GM21423 (cell line): Measurements from ENCODE around the gene PIWIL1.

ENCODE experiments used
- ATAC-seq: cut with Tn5 transposase; IDR thresholded peaks from one replicate; pipeline ENCODE4 v1.9.1; 2021; ENCODE audit warnings: mild to moderate bottlenecking, moderate library complexity; ENCODE audit not compliant: unreplicated experiment

PIWIL1 gene

DNA sequence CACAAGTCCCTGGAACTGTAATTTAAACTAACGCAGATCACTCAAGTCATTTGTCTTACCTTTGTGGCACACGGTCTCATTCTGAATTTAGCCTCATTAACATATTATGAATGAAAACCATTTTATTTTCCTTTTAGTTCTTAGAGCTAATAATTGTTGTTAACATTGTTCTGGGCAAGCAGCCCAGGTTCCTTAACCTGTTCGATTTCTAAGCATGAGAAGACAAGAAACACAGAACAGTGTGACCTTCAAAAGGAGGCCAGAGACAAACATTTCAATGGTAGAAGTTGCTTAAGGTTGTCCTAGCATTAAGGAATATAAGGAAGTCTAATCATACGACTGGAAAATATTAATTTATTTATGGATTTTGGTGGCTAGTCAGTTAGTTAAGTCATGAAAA is 35.2 kb downstream of the PIWIL1 start:
- ATAC-seq, result no peak

DNA sequence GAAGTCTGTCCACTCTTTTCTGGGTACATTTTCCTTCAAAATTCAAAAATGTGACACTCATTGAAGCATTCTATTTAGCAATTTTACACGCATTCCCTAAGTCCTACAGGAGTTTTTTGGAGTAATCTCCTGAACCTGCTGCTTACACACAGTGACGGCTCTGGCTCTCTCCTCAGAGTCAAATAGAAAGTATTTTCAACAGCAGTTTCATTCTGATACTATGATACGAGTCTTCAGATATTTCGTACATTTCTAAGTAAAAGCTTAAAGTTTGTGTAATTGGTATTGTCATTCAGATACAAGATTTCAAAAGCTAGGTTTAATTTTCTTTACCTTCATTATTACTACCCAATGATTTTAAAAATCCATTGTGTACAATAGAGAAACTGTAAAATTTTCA is 36.4 kb downstream of the PIWIL1 start:
- ATAC-seq, result no peak

DNA sequence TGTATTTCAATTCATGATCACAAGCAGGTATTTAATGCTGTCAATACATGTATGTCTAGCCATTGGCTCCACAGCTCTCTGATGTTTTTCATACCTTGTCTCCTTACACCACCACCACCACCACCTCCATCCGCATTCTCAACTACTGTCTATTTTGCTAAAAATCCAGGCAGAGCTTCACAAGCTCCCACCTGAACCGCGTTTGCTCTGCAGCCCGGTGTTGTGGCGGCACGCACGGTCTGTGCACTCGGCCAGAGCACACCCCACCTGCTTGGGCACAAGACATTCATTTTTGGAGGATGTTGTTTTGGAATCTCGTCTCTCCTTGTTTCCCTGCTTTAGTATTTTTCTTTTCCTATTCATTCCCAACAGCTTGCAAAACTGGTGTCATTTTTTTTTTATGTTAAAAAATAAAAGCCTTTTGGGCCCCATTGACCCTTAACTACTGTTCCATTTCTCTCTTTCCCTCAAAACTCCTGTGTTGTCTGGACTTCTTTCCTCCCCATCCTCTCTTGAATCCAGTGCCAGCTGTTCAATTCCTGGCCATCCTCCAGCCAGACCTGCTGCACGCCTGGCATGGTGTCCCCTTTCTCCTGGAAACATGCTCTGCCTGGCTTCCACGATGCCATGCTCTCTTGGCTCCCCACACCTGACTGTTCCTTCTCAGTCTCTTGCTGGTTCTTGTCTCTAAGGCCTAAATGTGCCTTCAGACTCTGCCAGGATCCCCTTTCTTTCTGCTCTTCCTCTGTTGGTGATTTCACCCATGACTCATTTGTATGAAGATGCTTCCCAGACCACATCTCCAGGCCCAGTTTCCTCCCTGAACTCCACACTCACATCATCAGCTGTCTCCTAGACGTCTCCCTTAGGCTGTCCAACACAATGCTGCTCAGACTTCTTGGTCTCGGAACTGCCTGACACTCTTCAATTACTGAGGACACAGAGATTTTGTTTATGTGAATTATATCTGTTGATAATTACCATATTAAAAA is 37.9 kb downstream of the PIWIL1 start:
- no peak for ATAC-seq

DNA sequence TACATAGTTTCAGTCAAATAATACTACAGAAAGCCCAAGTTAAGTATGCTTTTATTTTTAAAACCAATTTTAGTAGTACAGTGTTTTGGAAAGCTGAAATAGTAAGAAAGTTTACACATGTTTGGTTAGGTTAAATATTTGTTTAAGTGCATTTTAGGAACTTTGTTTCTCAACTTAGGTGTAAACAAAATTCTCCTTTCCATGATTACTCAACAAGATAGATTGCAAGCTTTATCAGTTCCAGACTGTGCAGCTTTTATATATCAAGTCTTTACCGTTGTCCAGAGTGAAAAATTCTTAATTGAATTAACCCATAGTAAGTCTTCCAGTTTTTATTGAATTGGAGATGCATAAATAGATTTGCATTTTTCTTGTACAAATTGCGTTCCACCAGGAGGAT is 45.1 kb downstream of the PIWIL1 start:
- ATAC-seq, result no peak

DNA sequence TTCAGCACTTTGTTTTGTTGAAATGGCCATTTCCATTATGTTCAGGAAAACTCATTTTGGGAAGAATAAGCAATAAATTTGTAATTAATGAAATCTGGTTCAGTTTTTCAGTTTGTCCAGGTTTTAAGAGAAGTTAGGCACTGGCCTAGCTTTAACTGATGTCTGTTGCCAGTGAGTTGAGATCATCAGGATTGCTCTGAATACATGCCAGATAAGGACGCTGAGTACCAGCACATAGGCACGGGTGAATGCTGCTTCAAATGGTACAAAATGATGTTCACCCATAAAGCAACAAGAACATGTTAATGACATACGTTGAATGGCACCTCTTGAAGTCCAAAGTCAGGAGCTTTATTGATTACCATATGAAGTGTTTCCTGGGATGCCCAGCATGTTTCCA is 46.5 kb downstream of the PIWIL1 start:
- ATAC-seq, result no peak

DNA sequence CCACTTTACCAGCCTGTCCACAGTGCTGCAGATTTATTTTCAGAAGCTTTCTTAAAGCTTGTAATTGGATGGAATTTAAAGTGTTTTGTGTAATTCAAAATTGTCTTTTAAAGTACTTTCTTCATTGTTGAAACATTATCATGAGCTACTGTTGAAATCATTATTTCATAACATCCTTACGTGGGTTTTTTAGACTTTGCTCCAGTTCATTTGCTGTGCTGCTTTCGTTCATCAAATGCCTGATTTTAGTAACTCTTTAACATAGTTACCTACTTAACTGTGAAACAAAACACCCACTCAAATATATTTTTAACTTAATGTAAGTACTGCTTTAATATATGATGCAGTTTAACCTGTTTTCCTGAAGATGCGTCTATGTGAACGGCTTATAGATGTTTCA is 47.5 kb downstream of the PIWIL1 start:
- ATAC-seq, result no peak

DNA sequence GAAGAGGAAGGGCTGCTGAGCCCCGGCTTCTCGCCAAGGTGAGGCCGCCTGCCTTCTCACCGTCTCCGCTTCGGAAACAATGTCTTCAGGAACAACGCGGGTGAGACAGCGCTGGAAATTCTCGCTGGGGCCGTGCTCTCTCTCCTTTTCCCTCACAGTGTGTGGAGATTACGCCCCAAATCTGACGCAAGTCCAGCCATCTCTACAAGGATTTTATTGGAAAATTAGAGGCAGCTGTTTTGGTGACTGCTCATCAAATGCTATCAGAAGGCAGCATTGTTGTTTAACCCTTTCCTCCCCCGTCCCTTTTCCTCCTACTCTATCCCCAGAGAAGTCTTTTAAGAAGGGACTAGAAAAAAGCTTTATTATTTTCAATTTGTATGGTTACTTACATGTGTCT is 53.5 kb downstream of the PIWIL1 start:
- ATAC-seq, result no peak

DNA sequence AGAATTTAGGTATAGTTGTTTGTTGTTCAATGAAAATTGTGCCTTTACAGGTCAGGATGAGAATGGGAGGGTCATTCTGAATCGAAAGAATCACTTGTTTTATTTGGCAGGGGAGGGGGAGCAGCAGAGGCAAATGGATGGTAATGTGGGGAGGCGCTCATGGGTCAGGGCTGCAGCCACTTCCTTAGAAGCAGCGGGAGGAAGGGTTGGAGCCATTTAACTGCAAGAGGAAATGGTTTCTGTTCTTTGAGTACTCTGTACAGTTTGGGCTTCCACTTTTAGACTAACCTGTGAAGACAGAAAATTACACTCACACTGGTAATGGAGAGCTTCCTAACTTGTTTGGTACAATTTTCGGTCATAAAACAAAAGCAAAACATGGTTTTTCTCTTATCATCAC is 57.2 kb downstream of the PIWIL1 start:
- ATAC-seq, result no peak

DNA sequence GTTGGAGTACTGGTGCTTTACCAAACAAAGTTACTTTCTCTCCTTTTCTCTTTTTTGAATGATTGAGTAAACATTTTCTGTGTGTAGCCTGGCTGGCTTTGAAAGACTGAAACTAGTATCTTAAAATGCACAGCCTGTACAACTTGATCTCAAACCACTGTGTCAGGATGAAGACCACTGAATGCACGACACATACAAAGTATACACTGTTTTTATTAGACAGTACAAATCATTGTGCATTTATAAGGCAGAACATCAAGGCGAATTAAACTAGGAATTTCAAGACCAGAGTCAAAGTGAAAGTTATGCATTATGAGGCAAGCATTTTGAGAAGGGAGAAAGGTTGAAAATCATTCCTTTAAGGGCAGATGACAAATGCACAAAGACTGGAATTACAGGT is 59.0 kb downstream of the PIWIL1 start:
- no peak for ATAC-seq

DNA sequence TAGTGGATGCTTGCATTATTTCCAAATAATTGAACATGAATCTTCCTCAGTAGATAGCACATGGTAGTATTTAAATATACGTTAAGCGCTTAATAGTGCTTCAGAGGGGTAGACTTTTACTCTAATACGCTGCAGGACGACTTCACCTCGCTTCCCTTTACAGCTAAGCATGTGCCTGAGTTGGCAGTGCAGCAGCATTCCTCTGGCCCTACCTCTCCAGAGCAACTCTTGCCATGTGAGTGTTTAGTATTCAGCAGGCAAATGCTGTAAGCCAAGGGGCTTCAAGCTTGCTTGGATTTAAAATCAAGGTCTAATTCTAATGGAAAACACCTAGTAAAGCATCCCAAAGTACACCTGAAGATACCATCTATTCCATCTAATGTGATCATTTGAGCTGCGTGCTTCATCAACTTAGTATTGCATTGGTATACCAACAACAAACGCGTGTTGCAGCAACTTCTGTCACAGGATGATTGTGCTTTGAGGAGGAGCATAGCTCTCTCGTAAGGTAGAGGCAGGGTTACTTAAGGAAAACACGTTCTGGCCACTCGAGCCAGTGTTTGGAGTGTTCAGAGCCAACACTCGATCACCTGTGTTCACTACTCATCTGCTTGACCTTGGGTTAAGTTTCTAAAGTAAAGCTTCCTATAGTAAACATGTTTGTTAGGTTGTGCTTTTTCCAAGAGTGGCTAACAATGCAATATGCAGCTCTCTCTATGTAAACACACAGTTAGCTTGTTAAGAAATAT is 60.6 kb downstream of the PIWIL1 start:
- ATAC-seq, result no peak

DNA sequence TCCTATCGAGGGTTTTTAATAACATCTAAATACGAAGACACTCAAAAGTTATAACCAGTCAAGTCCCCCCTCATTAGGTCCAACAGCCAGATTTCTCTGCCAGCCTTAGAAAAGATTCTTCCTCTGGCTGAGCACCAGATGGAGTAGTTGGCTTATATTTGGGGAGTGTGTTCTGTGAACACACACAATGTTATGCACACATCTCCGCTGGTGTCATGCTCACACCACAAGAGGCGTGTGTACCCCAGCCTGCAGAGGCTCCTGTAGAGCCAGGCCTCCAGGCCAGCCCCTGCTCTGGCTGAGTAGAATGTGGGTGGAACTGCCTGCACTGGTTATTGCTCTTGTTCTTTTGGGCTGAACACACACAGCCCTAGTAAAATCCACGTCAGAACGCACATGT is 64.0 kb downstream of the PIWIL1 start:
- ATAC-seq, result no peak

DNA sequence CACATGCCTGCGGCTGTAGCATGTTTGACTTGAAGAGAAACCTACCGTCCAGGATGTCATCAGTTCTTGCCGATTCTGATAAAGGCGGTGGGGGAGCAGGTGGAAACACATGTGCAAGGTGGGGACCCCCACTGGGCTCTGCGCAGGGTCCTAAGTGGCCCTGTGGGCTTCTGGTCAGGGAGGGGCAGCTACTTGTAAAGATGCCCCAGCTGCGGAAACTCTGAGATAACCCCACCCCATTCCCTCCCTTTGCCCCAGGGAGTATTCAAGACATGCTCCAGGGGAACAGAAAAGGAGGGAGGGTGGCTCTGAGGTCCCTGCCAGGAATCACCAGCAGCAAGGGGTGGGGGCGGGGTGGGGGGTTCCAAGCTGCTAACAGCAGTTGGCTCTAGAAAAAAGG is 67.6 kb downstream of the PIWIL1 start:
- ATAC-seq, result no peak

DNA sequence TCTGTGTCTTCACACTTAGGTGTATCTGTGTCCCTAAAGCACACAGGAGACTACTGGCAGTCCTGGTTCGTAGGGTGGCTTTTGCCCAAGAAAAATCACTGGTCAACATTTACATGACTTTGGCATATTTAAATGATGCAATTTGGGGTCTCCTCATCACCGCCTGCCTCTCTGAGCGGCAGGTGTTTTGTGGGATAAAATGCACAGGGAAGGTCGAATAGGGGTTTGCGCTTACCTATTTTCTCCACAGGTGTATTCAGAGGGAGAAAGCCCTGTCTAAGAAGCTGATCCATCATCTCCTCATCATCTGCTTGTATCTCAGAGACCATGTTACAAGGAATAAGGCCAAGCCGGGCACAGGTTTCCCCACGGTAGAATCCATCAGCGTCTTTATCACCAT is 74.7 kb downstream of the PIWIL1 start:
- ATAC-seq, result no peak

DNA sequence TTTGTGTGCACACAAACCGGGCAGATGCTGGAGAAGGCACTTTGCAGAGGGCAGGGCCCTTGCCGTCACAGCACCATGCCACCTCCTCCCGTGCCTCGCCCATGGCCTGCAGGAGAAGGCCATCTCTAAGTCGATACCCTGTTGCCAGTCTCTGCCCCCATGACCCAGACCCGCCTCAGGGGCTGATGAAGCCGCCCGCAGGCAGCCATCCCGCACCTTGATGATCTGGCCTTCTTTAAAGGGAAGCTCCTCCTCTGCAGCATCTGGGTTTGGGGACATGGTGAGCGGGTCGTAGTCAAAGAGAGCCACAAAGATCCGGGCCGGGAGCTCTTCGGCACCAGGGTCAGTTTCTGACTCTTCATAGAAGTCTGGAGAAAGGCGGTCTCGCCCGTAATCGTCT is 76.2 kb downstream of the PIWIL1 start:
- ATAC-seq, result no peak

DNA sequence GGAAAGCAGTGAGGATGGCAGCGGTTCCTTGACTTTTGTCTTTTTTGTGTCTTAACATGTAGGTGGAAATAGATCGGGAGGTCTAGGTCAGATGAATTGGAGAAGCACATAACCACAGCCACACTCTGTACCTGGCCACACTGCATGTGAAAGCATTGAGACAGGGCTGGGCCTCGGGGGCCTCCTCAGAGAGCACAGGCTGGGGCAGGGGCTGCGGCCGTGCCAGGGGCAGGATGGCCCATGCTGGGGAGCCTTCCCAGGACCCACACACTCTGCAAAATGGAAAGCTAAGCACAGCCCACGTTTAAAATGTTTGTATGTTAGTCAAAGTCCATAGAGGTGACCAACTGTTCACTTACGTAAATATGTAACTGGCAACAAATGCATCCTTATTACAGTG is 76.7 kb downstream of the PIWIL1 start:
- no peak for ATAC-seq

DNA sequence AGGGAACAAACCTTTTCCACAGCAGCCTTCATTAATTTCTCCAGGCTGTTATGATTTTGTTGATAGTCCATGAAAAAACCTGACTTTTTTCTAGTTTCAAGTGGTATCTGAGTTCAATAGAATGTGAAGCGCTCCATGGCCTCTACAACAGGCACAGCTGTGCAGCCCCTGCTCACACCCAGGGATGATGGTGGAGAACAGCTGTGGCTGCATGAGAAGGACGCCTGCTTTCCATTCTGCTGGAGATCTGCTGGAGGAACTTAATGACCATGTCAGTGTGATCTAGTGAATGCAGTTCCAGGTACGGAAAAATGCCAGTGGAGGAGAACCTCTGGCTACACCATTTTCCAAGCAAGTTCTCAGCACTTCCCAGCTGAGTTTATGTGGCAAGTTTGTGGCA is 80.6 kb downstream of the PIWIL1 start:
- ATAC-seq, result no peak

DNA sequence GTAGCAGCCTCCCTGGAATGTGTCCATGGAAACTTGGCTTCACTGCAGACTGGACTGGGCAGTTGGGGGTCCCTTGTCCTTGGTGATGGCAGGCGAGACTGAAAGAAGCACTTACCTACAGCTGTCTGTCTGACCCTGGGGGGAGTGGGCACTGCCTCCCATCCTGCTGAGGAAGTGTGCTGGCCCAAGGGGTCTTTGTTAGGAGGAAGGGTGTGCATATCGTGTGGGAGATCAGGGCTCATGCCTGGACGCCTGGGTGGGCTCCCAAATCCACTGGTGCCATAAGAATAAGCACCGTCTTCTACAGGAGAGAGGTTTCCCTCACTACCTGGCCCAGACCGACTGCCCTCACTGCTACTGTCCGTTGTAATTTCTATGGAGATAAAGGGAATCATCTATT is 81.4 kb downstream of the PIWIL1 start:
- no peak for ATAC-seq

DNA sequence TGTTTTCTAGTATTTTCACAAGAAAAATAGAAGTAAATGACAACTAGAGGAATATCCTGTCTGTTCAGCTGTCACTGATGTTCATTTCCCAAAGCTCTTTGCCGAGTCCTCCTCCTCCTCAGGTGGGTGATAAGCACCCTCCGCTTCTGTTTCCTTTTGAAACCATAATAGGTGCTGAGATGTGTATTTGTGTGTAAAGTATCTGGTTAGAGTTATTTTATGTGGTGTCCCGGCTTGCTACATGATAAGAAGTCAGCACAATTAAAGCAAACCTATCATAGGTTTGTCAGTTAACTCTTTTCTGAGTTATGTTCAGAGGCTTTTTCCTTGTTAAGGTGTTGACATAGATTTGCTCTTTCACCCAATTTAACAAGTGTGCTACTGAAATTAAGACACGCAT is 82.4 kb downstream of the PIWIL1 start:
- ATAC-seq, result no peak

DNA sequence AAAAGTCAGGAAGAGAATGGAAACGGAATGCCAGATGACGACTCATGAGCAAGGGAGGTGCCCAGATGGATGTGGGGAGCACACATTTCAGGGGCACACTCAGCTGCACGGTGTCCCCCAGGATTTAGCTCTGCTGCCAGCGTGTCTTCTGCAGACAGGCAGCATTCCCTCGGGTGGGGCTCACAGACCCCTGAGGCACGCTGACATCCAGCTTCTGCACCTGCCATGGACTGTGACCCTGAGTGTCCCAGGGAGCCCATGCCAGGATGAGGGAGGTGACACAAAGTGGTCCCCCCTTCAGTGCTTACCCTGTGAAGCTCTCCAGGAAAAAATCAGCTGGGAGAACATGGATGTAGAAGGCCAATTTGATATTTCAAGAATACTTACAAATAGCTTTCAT is 84.2 kb downstream of the PIWIL1 start:
- ATAC-seq, result no peak
